ENCODE results near the gene SPINDOC.

GRCh38 chr11:63813563-63814382 is 517 bp downstream of the SPINDOC start:
- no peak for TF ChIP-seq CTCF (IDR thresholded peaks at IDR 0.05; ENCODE audit: insufficient read depth, low read depth, low read length)
- no peak for TF ChIP-seq EZH2 (IDR thresholded peaks at IDR 0.05; ENCODE audit: insufficient read depth, low read length)
